Lung (tissue), 12 donors: ENCODE results near the gene VEPH1. TPM values are rescaled to one million over a fixed set of nuclear protein-coding genes. Genes with fewer than 3 reads are reported as not detected.
A peak's percentile ranks its signal among the peaks of the same experiment; 100 is the strongest.

Source experiments
- ATAC-seq: fragments of 200-7000 bp; cut with Tn5 transposase; one replicate; pipeline ENCODE4 v1.9.1; 2020; ENCODE audit warnings: moderate number of reproducible peaks; ENCODE audit not compliant: insufficient read depth, low FRiP score
- DNase-seq, 3 donors: peaks; one replicate each; pipeline ENCODE4 v3.0.0-alpha.2; 2013 to 2017
- H3K27ac ChIP-seq, 2 donors: one replicate each; pipeline ENCODE4 v1.5.1; 2013; ENCODE audit warnings: mild to moderate bottlenecking in 2 of 2, moderate library complexity in 2 of 2, control low read depth in 1 of 2, inconsistent platforms in 1 of 2, low read depth in 1 of 2, low read length in 1 of 2
- H3K27me3 ChIP-seq, 3 donors: one replicate each; pipeline ENCODE4 v1.5.1; 2013; ENCODE audit warnings: low read length in 2 of 3; ENCODE audit not compliant: control insufficient read depth in 3 of 3, insufficient read depth in 3 of 3
- H3K36me3 ChIP-seq, 4 donors: one replicate each; pipeline ENCODE4 v1.5.1; 2013; ENCODE audit warnings: low read length in 4 of 4, mild to moderate bottlenecking in 1 of 4, moderate library complexity in 1 of 4; ENCODE audit not compliant: control insufficient read depth in 4 of 4, insufficient read depth in 4 of 4
- H3K4me1 ChIP-seq, 5 donors: one replicate each; pipeline ENCODE4 v1.5.1; 2013; ENCODE audit warnings: low read length in 5 of 5, mild to moderate bottlenecking in 2 of 5, moderate library complexity in 1 of 5; ENCODE audit not compliant: control insufficient read depth in 5 of 5, insufficient read depth in 5 of 5
- H3K4me3 ChIP-seq: one replicate; pipeline ENCODE4 v1.5.1; 2013; ENCODE audit warnings: mild to moderate bottlenecking, control low read depth, moderate library complexity
- H3K9ac ChIP-seq, 2 donors: one replicate each; pipeline ENCODE4 v1.5.1; 2013; ENCODE audit warnings: low read length in 2 of 2, control low read depth in 1 of 2; ENCODE audit not compliant: insufficient read depth in 1 of 2
- H3K9me3 ChIP-seq, 4 donors: one replicate each; pipeline ENCODE4 v1.5.1; 2013; ENCODE audit warnings: low read length in 3 of 4, mild to moderate bottlenecking in 1 of 4, moderate library complexity in 1 of 4; ENCODE audit not compliant: control insufficient read depth in 4 of 4, insufficient read depth in 3 of 4
- WGBS, 2 donors: extraction: QIAGEN DNeasy Blood & Tissue Kit; methylation state at CpG; one replicate each; pipeline ENCODE4 v1.1.7; 2013; 5-methylcytosine and 5-hydroxymethylcytosine counted together
- polyA plus RNA-seq, 2 donors: library from polyadenylated mRNA; stranded (reverse); fragments of 200-250 nt; gene quantifications; one replicate each; pipeline ENCODE4 v1.2.1, GENCODE V29; 2013
- total RNA-seq, 2 donors: library from RNA; depleted of rRNA in 1 of 2; stranded (reverse); fragments of >200 nt in 1 of 2; gene quantifications; one replicate each; pipeline ENCODE4 v1.2.1, GENCODE V29; 2014 to 2021
- TF ChIP-seq, protein P1 (sequence below): IDR thresholded peaks from 2 replicates; pipeline ENCODE4 v1.5.1; 2012; ENCODE audit warnings: mild to moderate bottlenecking; ENCODE audit errors: control extremely low read depth, extremely low read depth
- donor health status: control.
- donor health status: control.
- donor health status: Bipolar disorder and iron deficiency.
- donor health status: healthy.
- donor health status: DM: yes; HTN: yes; CAD: no.

The VEPH1 gene
- total and polyA plus RNA-seq, 4 donors: 14.6 to 237 (median 65.5) TPM

DNA sequence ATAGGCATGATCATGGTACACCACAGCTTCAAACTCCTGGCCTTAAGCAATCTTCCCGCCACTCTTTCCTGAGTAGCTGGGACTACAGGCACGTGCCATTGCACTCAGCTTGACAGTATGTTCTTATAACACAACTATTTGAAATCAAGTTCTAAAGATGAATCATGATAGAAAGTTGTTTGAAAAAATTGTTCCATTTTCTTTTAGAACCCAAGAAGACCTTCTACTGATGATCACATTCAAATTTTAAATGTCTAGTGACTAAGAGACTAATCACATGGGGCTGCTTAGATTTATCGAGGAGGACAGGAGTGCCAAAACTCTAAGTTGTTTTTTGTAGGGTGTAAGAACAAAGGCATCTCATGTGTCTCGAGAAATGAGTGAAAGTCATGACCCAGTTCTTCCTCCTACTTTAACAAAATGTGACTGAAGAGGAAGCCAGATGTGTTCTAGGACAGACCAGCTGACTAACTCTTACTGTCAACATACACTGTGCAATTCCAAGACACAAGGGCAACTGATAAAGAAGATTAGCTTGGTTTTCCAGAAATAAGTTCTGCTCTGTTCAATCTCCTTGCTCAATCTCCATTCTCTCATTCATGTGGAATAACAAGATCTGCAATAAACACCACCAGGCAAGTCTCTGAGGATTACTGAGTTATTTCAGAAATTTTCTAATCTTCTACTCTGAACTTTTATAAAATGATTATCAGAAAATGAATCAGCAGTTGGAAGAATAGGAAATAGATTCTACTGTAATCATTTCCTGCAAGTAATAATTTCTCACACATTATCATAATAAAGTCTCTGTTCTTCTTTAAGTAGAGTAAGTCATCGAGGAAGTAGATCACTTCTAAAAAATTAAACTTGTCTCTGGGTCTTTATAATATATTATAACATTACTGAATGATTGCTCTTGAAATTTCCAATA is 220.7 kb downstream of the VEPH1 start:
- DNase-seq: peak in 1 of 3 donors; percentile 16
- TF ChIP-seq, protein P1, sequence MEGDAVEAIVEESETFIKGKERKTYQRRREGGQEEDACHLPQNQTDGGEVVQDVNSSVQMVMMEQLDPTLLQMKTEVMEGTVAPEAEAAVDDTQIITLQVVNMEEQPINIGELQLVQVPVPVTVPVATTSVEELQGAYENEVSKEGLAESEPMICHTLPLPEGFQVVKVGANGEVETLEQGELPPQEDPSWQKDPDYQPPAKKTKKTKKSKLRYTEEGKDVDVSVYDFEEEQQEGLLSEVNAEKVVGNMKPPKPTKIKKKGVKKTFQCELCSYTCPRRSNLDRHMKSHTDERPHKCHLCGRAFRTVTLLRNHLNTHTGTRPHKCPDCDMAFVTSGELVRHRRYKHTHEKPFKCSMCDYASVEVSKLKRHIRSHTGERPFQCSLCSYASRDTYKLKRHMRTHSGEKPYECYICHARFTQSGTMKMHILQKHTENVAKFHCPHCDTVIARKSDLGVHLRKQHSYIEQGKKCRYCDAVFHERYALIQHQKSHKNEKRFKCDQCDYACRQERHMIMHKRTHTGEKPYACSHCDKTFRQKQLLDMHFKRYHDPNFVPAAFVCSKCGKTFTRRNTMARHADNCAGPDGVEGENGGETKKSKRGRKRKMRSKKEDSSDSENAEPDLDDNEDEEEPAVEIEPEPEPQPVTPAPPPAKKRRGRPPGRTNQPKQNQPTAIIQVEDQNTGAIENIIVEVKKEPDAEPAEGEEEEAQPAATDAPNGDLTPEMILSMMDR: no peak
- Histone ChIP-seq H3K36me3 (no peaks in the 10 kb centered on the region), H3K9ac (no peak overlapping the region), H3K27ac (no peak overlapping the region), H3K9me3 (no peaks in the 10 kb centered on the region), H3K27me3 (no peaks in the 10 kb centered on the region), H3K4me3 (no peak overlapping the region), H3K4me1 (peaks cover 0 to 8% (median 0%) of the 10 kb centered on the region in 5 donors)
- 57 to 66% methylated on average over 5 of the region's 5 CpGs for WGBS, 2 donors
- ATAC-seq: peak; percentile 77

DNA sequence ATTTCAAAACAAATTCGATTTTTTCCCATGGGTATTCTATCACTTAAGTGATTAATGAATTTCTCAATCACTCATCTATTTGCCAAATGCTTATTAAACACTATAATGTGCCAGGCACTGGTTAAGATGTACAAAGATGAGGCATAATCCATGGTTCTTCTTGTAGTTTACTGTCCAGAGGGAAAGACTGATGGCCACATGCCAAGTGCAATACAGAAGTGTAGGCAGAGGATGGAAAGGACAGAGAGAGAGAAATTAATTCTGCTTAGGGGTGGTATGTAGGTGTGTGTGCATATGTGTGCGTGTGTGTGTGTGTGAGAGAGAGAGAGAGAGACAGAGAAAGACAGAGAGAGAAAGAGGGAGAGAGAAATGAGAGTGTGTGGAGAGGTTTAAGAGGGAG is 222.4 kb downstream of the VEPH1 start:
- 76 to 87% methylated on average over 2 of the region's 2 CpGs for WGBS, 2 donors
- H3K27me3 ChIP-seq: no peaks in the 10 kb centered on the region
- DNase-seq (peak in 1 of 3 donors; percentile 25), ATAC-seq (no peak)
- H3K4me1 ChIP-seq: peaks cover 0 to 8% (median 0%) of the 10 kb centered on the region in 5 donors
- TF ChIP-seq, protein P1: no peak
- no peaks in the 10 kb centered on the region for H3K36me3 ChIP-seq
- H3K27ac ChIP-seq: peak overlapping the region in 1 of 2 donors; percentile 9
- no peaks in the 10 kb centered on the region for H3K9me3 ChIP-seq
- H3K9ac ChIP-seq: no peak overlapping the region
- H3K4me3 ChIP-seq: no peak overlapping the region

DNA sequence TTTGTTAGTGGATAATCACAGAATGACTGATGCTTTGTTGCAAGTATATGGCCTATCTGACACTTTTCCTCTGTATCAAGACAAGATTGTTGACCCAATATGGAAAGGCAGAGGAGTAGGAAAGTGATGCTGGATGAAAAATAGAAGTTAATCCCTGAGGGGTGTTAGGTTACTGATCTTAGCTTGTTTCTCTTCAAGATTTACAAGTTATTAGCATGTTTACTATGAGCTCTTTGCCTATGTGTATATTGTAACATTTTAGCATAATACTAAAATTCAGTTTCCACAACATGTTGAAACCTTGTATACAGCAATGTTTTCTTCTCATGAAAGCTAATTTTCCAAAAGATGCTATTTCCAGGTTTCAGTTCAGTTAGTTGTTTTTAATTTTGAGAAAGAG is 222.9 kb downstream of the VEPH1 start:
- Histone ChIP-seq H3K27ac (no peak overlapping the region), H3K4me3 (no peak overlapping the region), H3K9me3 (no peaks in the 10 kb centered on the region), H3K4me1 (peaks cover 0 to 8% (median 0%) of the 10 kb centered on the region in 5 donors), H3K9ac (no peak overlapping the region), H3K36me3 (no peaks in the 10 kb centered on the region), H3K27me3 (no peaks in the 10 kb centered on the region)
- DNase-seq: no peak
- ATAC-seq: no peak
- TF ChIP-seq, protein P1: no peak
